ENCODE results near the gene SCAPER.

GRCh38 chr15:76366714-76367113 is 538.4 kb downstream of the SCAPER start:
- TF ChIP-seq CTCF (IDR thresholded peaks at IDR 0.05; ENCODE audit: insufficient read depth, low read length) (no peak), POLR2AphosphoS5 (IDR thresholded peaks at IDR 0.05; ENCODE audit: low read depth) (no peak), REST (IDR thresholded peaks at IDR 0.05; ENCODE audit: insufficient replicate concordance, low read depth) (no peak)

Measured in HL-60 (cell line).